ENCODE results near the gene ZNF318. TPM values are rescaled to one million over a fixed set of nuclear protein-coding genes. Genes with fewer than 3 reads are reported as not detected.

The ZNF318 gene
- total and polyA plus RNA-seq, 2 donors (not counting 3 experiments of a cell fraction or from before 2014, with no cell fraction given), result 7.1 to 13.6 TPM

GRCh38 chr6:43307451-43308100 is 61.9 kb downstream of the ZNF318 start:
- H3K9me3 ChIP-seq (replicated peaks; ENCODE audit: control insufficient read depth, insufficient read depth, low read length), result no peaks in the 10 kb centered on the region
- ChIA-PET CTCF (interaction anchor here (0.9 to 1.4 kb wide), 4 partner anchors 11 to 199 kb away, joined by 3 to 6 read pairs (median 4); partner anchors contain the start of gene DNPH1), POLR2A (no interaction called here)
- H3K27ac ChIP-seq (ENCODE audit: insufficient read depth, low read depth, low read length), result no peak overlapping the region
- no peaks in the 10 kb centered on the region for H3K9me1 ChIP-seq (replicated peaks; ENCODE audit: control insufficient read depth, extremely low read depth, insufficient read depth, low read length)
- dilution Hi-C loops (cut with MboI; ENCODE audit: extremely low pct_ligation_motif_present, low sequenced_read_pairs), result no loop called here
- no peaks in the 10 kb centered on the region for H4K20me1 ChIP-seq (replicated peaks; ENCODE audit: control insufficient read depth, extremely low read depth, insufficient read depth, low read length)
- no peak for FAIRE-seq
- no peak overlapping the region for H3K9ac ChIP-seq (replicated peaks; ENCODE audit: extremely low read depth, insufficient read depth, low read length)
- no peaks in the 10 kb centered on the region for H3K36me3 ChIP-seq (ENCODE audit: control insufficient read depth in 2 of 2, extremely low read depth in 1 of 2, insufficient read depth in 2 of 2, low read length in 2 of 2)
- no TSS peak for BruUV-seq (replicated peaks)
- intact Hi-C loops (cut with micrococcal nuclease), result no loop called here
- no peak overlapping the region for H3K4me3 ChIP-seq (replicated peaks in 1 of 3; ENCODE audit: insufficient read depth in 1 of 3, low read depth in 1 of 3, low read length in 3 of 3)
- peaks cover 10 to 13% of the 10 kb centered on the region in 2 experiments for H3K27me3 ChIP-seq (ENCODE audit: control insufficient read depth in 2 of 2, insufficient read depth in 2 of 2, low read length in 2 of 2)
- no peak for TF ChIP-seq GATA2 (IDR thresholded peaks at IDR 0.05; ENCODE audit: insufficient read depth, insufficient read length, low read depth, low read length)
- no peak for TF ChIP-seq JUN (IDR thresholded peaks at IDR 0.05; ENCODE audit: borderline replicate concordance, insufficient read depth, insufficient read length, low read depth)
- no peak for TF ChIP-seq EZH2 (IDR thresholded peaks at IDR 0.05; ENCODE audit: borderline replicate concordance, low read depth, low read length, severe bottlenecking)
- TF ChIP-seq CTCF (IDR thresholded peaks at IDR 0.05; ENCODE audit: extremely low read depth in 1 of 2, insufficient read depth in 1 of 2, low read depth in 1 of 2, low read length in 2 of 2), result no peak
- TF ChIP-seq POLR2AphosphoS5 (IDR thresholded peaks at IDR 0.05; ENCODE audit: insufficient read depth, low read depth, low read length), result no peak
- TF ChIP-seq FOS (IDR thresholded peaks at IDR 0.05; ENCODE audit: borderline replicate concordance, insufficient read depth, low read length), result no peak
- no peak for TF ChIP-seq POLR2A (IDR thresholded peaks at IDR 0.05; ENCODE audit: low read depth, low read length)
- TF ChIP-seq MAX (IDR thresholded peaks at IDR 0.05; ENCODE audit: insufficient read depth, insufficient read length), result no peak
- DNase-seq (ENCODE audit: low read depth, low spot score), result no peak
- H3K79me2 ChIP-seq (ENCODE audit: control insufficient read depth, insufficient read depth, low read length), result no peaks in the 10 kb centered on the region
- H3K4me1 ChIP-seq (ENCODE audit: control insufficient read depth, extremely low read depth, insufficient read depth, low read length), result peaks cover 8% of the 10 kb centered on the region
- H3K4me2 ChIP-seq (ENCODE audit: insufficient read depth, low read length), result no peak overlapping the region
- H2AFZ ChIP-seq (ENCODE audit: low read depth, low read length), result no peak overlapping the region
